OCI-LY7 (cell line): ENCODE data around the gene NFAM1. TPM values are rescaled to one million over a fixed set of nuclear protein-coding genes. Genes with fewer than 3 reads are reported as not detected.

Source experiments
- BruUV-seq: library from RNA; stranded (reverse); fragments of 400-500 nt; replicated peaks from 2 replicates; lab custom pipeline; 2021; lab: Mats Ljungman, UMichigan
- CTCF ChIA-PET: fragments of 300-600 bp; sonication (Branson Sonifier 250); formaldehyde crosslinking; loops from one replicate; lab custom pipeline; 2022; ENCODE audit warnings: antibody characterized with exemption; ENCODE audit not compliant: unreplicated experiment; lab: Charles Lee
- POLR2A ChIA-PET: fragments of 300-600 bp; sonication (Branson Sonifier 250); formaldehyde crosslinking; loops from one replicate; lab custom pipeline; 2022; ENCODE audit warnings: antibody characterized with exemption; lab: Charles Lee
- DNase-seq: peaks from one replicate; pipeline ENCODE4 v3.0.0-alpha.2; 2015; ENCODE audit warnings: low spot score
- H2AFZ ChIP-seq: fragments of 200-600 bp; sonication (generic), shearing (Covaris generic); 2 replicates; pipeline ENCODE4 v1.6.1; 2014; ENCODE audit warnings: mild to moderate bottlenecking, antibody characterized with exemption, low read length, moderate library complexity
- H3K27ac ChIP-seq: fragments of 200-600 bp; sonication (generic); 2 replicates; pipeline ENCODE4 v1.5.1; 2014; ENCODE audit warnings: mixed run types, low read depth, mild to moderate bottlenecking, moderate library complexity, low read length, inconsistent platforms; ENCODE audit not compliant: poor library complexity, severe bottlenecking
- H3K36me3 ChIP-seq: fragments of 200-600 bp; sonication (generic); 2 replicates; pipeline ENCODE4 v1.6.1; 2014; ENCODE audit warnings: mild to moderate bottlenecking, antibody characterized with exemption, low read length, moderate library complexity, mixed read lengths; ENCODE audit not compliant: insufficient read depth
- H3K4me1 ChIP-seq: fragments of 200-600 bp; sonication (generic); 2 replicates; pipeline ENCODE4 v1.5.1; 2014; ENCODE audit warnings: mild to moderate bottlenecking, low read length; ENCODE audit not compliant: insufficient read depth, poor library complexity, severe bottlenecking
- H3K4me2 ChIP-seq: fragments of 200-600 bp; sonication (generic); 2 replicates; pipeline ENCODE4 v1.6.1; 2014; ENCODE audit warnings: mild to moderate bottlenecking, low read length
- H3K4me3 ChIP-seq: fragments of 200-600 bp; sonication (generic); 2 replicates; pipeline ENCODE4 v1.5.1; 2014; ENCODE audit warnings: mild to moderate bottlenecking, low read depth, low read length; ENCODE audit not compliant: poor library complexity, severe bottlenecking
- H3K79me2 ChIP-seq: fragments of 200-600 bp; sonication (generic); 2 replicates; pipeline ENCODE4 v1.6.1; 2016; ENCODE audit warnings: low read depth, mild to moderate bottlenecking, low read length, moderate library complexity, mixed read lengths; ENCODE audit not compliant: insufficient read depth
- H3K9me2 ChIP-seq: fragments of 200-600 bp; sonication (generic); 2 replicates; pipeline ENCODE4 v1.6.1; 2016; ENCODE audit warnings: mild to moderate bottlenecking, low read length, mixed read lengths; ENCODE audit not compliant: insufficient read depth
- H3K9me3 ChIP-seq: fragments of 200-600 bp; sonication (generic); 2 replicates; pipeline ENCODE4 v1.6.1; 2014; ENCODE audit warnings: mild to moderate bottlenecking, mixed run types, low read length, mixed read lengths
- H4K20me1 ChIP-seq: fragments of 200-600 bp; sonication (generic); 2 replicates; pipeline ENCODE4 v1.6.1; 2014; ENCODE audit warnings: mild to moderate bottlenecking, antibody characterized with exemption, low read length, moderate library complexity, mixed read lengths; ENCODE audit not compliant: insufficient read depth
- EZH2phosphoT487 ChIP-seq: fragments of 200-600 bp; sonication (generic); IDR thresholded peaks from 2 replicates; pipeline ENCODE4 v1.6.1; 2018; ENCODE audit warnings: low read depth, borderline replicate concordance, mild to moderate bottlenecking, mixed run types, antibody characterized with exemption, low read length, moderate library complexity, mixed read lengths
- intact Hi-C: fragments of 100-400 bp; cut with micrococcal nuclease; formaldehyde crosslinking; loops from one replicate; pipeline ENCODE4 v1.10.0; 2022; ENCODE audit not compliant: unreplicated experiment
- total RNA-seq, 2 experiments: library from RNA; depleted of rRNA in 1 of 2; stranded (reverse); fragments of >200 nt in 1 of 2; shearing (Covaris generic) in 1 of 2; gene quantifications; 2 replicates each; pipeline ENCODE4 v1.2.3, GENCODE V29; 2014 to 2022
- TF ChIP-seq, protein P1 (sequence below): fragments of 200-600 bp; sonication (generic); conservative IDR thresholded peaks from 2 replicates; pipeline ENCODE4 v1.5.1; 2014; ENCODE audit warnings: mild to moderate bottlenecking, antibody characterized with exemption, low read length, moderate library complexity, mixed read lengths

The NFAM1 gene
- total RNA-seq, 2 experiments from 2014 or later = 0.16 to 0.88 TPM

DNA sequence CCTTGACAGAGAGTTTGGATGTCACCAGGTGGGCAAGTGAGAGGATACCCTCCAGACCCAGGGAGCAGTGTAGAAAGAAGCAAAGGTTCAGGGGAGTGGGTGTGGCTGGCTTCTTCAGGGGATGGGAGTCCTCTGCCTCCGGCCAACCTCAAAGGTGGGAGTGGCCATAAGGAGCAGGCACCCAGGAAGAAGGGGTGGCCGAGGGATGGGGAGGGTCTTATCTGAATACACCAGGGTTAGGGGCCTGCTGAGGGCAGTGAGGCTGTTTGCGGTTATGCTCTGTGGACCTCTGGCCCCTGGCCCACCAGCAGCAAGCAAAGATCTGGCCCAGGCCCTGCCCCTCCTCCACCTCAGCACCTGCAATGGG lies 6.2 kb downstream of the NFAM1 start:
- Histone ChIP-seq H3K79me2 (no peaks in the 10 kb centered on the region), H2AFZ (no peak overlapping the region), H3K9me2 (no peaks in the 10 kb centered on the region), H4K20me1 (no peaks in the 10 kb centered on the region), H3K27ac (no peak overlapping the region), H3K9me3 (no peaks in the 10 kb centered on the region), H3K36me3 (no peaks in the 10 kb centered on the region), H3K4me2 (no peak overlapping the region), H3K4me3 (no peak overlapping the region), H3K4me1 (no peaks in the 10 kb centered on the region)
- no peak for DNase-seq
- POLR2A ChIA-PET = no interaction called here
- TF ChIP-seq, protein P1, sequence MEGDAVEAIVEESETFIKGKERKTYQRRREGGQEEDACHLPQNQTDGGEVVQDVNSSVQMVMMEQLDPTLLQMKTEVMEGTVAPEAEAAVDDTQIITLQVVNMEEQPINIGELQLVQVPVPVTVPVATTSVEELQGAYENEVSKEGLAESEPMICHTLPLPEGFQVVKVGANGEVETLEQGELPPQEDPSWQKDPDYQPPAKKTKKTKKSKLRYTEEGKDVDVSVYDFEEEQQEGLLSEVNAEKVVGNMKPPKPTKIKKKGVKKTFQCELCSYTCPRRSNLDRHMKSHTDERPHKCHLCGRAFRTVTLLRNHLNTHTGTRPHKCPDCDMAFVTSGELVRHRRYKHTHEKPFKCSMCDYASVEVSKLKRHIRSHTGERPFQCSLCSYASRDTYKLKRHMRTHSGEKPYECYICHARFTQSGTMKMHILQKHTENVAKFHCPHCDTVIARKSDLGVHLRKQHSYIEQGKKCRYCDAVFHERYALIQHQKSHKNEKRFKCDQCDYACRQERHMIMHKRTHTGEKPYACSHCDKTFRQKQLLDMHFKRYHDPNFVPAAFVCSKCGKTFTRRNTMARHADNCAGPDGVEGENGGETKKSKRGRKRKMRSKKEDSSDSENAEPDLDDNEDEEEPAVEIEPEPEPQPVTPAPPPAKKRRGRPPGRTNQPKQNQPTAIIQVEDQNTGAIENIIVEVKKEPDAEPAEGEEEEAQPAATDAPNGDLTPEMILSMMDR = no peak
- TF ChIP-seq EZH2phosphoT487 = no peak
- intact Hi-C loops = no loop called here
- CTCF ChIA-PET = no interaction called here
- BruUV-seq = no TSS peak

DNA sequence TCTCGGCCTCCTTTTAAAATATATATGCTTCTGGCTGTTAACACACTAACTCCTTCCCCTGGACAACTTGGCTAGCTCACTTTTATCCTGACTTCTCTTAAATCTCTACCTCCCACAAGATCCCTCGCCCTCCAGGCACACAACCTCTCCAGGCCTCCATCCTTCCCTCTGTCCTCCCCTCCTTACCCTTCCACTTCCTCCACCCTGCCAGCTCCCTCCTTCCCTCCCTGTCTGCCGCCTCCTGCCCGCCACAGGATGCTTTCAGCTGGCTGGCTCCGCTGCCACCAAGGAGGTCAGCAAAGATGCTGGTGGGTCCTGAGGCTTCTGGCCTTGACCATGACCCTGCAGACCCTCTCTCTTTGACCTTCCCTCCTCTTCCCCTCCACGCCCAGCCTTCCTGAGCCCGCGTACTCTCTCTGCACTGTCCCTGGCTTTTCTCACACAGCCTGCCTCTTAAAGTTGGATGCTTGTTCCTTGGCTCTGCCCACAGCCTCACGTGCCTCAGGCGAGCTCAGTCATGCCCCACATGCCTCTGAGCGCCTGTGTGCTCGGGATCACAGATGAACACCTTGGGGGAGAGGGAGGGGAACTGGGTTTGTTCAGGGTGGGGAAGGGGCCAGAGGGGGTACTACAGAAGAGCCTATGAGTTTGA lies 6.7 kb downstream of the NFAM1 start:
- Histone ChIP-seq H4K20me1 (no peaks in the 10 kb centered on the region), H3K79me2 (no peaks in the 10 kb centered on the region), H2AFZ (no peak overlapping the region), H3K27ac (no peak overlapping the region), H3K36me3 (no peaks in the 10 kb centered on the region), H3K4me2 (no peak overlapping the region), H3K4me1 (no peaks in the 10 kb centered on the region), H3K4me3 (no peak overlapping the region), H3K9me3 (no peaks in the 10 kb centered on the region), H3K9me2 (no peaks in the 10 kb centered on the region)
- no peak for TF ChIP-seq EZH2phosphoT487
- TF ChIP-seq, protein P1 = no peak
- ChIA-PET POLR2A (no interaction called here), CTCF (no interaction called here)
- intact Hi-C loops = no loop called here
- no peak for DNase-seq
- BruUV-seq = no TSS peak

DNA sequence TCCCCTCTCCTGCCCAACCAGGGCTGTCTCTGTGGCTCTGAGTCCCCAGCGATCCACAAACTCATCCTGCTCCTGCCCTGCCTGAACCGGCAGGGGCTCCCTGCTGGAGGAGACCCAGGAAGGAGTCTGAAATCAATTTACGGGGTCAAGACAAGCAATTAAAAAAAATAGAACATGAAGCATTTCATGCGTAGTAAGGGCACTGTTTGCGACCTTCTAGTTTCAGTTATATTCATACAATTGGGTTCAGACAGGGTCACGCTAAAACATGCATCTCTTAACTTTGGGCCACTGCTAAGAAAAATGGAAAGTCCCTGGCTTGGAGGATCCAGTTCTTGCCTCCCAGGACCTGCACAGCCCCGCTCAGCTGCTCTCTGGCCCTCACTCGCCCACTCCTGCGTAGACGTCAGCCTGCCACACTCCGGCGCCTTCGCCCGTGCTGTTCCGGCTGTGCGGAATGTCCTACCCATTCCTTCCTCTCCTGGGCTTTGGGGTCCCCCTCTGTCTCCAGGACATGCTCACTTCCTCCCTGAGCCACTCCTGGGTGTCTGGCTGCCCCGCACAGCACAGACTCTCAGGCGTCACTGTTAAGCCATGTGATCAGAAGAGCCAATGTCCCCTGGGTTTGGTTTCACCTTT lies 12.8 kb downstream of the NFAM1 start:
- Histone ChIP-seq H3K4me2 (no peak overlapping the region), H3K4me3 (no peak overlapping the region), H3K4me1 (no peaks in the 10 kb centered on the region), H3K27ac (no peak overlapping the region), H3K79me2 (no peaks in the 10 kb centered on the region), H3K36me3 (no peaks in the 10 kb centered on the region), H2AFZ (no peak overlapping the region), H3K9me2 (no peaks in the 10 kb centered on the region), H4K20me1 (no peaks in the 10 kb centered on the region), H3K9me3 (no peaks in the 10 kb centered on the region)
- ChIA-PET CTCF (no interaction called here), POLR2A (no interaction called here)
- TF ChIP-seq, protein P1 = no peak
- TF ChIP-seq EZH2phosphoT487 = no peak
- intact Hi-C loops = no loop called here
- no TSS peak for BruUV-seq
- no peak for DNase-seq
